Hippocampal formation (tissue), 2 donors: Measurements from ENCODE around the gene ACTR3.

Experiments used
- DNase-seq, 2 donors: peaks; one replicate each; lab custom pipeline; 2025; lab: John Stamatoyannopoulos, UW

Gene ACTR3

GRCh38 chr2:113965644-113966043, 75.8 kb downstream of the ACTR3 start:
- DNase-seq = no peak

DNA sequence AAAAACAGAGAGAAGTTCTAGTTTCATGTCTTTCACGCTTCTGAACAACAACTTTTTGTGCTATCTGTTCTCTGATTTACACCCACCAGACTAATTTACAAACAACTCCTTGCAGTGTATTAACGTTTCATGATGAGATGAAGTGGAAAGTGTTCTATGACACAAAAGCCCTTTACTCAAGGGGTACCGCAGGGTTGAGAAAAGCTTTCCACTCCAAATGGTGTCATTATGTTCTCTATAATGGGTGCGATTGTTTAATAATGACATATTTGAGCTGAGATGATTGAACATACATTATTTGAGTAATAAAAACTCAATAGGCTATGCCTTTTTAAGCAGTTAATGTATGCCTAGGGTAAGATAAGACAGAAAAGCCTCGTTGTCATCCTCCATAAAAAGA, 76.3 kb downstream of the ACTR3 start:
- DNase-seq = no peak

GRCh38 chr2:113966832-113967231, 76.9 kb downstream of the ACTR3 start:
- DNase-seq = no peak

- DNase-seq = no peak
These were observed 77.4 kb downstream of the ACTR3 start for GRCh38 chr2:113967272-113967671.

- DNase-seq = no peak
These were observed 82.9 kb downstream of the ACTR3 start for GRCh38 chr2:113972766-113973165.

- no peak for DNase-seq
These were observed 83.9 kb downstream of the ACTR3 start for GRCh38 chr2:113973810-113974209.

DNA sequence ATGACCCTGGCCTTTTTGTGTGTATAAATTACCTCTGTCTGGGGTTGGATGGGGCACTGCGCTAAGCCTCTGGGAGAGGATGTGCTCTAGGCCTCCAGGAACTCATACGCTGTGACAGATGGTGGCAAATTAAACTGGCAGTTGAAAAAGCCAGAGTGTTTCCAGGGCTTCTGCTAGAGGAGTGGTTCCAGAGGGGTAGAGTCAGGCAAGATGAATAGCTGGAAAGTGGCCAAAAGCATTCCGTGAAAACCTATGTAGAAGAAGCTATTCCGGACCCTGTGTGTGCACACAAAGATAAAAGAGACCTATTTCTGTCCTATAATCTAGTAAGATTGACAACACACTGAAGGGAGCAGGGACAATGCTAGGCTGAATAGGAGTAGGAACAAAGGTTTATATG, 84.8 kb downstream of the ACTR3 start:
- DNase-seq = no peak

DNA sequence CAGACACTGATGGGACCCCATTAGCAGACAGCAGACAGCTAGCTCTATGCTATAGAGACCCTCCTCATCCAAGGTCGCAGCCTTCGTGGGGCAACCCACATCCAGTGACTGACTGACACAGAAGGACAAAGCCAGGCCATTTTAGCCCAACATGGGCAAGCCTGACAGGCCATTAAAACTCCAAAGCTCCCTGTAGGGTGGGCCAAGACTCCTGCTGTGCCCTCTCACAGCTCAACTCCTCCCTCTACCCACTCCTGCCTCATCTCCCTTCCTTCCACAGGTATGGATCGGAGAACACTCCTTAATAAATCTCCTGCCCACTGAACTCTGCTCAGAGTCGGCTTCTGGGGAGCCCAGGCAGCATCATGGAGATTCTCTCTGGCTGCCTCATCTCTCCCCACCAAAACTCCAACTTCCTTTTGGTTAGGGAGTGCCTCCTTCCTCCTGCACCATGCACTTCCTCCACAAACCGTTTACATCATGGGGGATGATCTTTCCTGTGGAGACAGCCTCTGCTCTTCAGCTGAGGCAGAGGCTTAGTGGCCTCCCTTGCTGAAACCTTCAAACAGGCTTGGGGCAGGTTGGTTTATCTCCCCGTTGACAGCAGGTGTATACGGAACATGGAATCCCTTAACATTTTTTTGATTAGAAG, 86.5 kb downstream of the ACTR3 start:
- DNase-seq = no peak

DNA sequence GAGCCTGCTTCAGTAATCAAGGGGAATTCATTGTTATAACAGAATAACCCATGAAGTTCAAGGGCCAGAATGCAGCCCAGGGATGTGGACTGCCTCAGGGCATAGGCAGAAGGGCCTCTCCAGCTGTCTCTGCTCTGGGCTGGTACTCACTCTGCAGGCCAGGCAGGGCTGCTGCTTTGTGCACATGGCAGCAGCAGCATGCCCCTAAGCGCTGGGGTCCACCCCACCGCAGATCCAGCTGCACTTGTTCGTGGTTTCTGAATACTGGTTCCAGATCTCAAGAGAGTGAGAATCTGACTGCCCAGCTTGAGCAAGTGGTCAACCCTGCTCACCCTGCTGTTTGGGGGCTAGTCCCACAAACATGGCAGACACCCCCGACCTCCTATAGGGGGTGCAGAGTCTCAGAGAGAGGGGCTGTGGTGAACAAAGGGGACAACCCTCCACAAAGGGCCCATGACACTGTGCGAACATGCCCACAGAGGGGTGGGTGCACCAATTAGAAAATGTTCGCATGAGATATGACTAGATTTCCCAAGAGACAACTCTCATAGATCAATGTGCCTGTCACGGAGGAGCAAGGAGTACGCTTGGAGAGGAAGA, 87.3 kb downstream of the ACTR3 start:
- no peak for DNase-seq

- no peak for DNase-seq
These were observed 88.0 kb downstream of the ACTR3 start for GRCh38 chr2:113977660-113978523.

DNA sequence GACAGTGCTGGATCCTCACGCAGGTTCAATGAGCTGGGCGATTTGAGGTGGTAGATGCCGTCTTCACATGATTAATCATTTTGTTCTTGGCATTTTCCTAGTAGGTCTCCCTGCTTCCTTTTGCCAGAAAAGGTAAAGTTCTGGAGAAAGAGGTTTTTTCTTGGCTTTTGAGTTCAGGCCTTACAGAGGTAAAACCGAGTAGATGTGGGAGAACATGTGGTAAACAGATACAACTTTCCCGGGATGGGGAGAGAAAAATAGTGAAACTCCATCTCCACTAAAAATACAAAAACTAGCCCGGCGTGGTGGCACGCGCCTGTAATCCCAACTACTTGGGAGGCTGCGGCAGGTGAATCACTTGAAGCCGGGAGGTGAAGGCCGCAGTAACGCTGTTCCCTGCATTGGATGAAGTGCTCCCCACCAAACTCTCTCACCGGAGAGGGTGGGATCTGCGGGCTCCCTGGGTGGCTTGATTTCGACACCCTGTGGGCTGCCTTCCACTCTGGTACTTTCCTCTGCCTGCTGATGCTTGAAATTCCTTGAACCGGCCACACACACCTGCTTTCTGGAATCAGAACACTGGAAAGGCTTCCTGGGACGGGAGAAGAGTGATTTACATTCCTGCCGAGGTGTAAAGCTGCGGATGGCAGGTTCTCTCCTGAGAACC, 88.8 kb downstream of the ACTR3 start:
- no peak for DNase-seq

DNA sequence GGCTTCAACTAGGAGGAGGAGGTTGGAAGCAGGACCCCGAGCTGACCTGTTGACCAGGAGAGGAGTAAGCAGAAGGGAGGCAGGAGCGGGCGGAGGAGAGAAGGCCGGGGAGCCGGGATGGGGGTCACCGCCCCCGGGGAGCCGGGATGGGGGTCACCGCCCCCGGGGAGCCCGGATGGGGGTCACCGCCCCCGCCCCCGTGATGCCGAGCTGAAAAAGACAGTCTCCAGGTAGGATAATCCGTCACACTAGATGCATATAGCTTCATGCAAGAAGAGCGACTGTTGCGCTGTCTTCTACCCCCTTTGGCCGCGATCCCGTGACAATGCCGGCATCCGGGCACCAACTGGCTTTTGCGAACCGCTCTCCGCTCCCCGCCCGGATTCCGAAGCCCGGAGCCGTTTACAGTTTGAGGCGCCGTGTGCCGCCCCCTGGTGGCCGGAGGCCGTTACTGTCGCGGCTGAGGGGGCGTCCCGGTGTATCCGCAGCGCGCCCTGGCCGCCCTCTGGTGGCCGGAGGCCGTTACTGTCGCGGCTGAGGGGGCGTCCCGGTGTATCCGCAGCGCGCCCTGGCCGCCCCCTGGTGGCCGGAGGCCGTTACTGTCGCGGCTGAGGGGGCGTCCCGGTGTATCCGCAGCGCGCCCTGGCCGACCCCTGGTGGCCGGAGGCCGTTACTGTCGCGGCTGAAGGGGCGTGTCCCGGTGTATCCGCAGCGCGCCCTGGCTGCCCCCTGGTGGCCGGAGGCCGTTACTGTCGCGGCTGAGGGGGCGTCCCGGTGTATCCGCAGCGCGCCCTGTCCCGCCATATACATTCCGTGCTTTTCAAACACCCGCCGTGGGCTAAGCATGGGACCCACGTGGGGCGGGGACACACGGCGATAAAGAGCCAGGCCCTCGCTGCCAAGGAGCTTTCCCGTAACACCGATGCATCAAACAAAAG, 89.6 kb downstream of the ACTR3 start:
- no peak for DNase-seq

DNA sequence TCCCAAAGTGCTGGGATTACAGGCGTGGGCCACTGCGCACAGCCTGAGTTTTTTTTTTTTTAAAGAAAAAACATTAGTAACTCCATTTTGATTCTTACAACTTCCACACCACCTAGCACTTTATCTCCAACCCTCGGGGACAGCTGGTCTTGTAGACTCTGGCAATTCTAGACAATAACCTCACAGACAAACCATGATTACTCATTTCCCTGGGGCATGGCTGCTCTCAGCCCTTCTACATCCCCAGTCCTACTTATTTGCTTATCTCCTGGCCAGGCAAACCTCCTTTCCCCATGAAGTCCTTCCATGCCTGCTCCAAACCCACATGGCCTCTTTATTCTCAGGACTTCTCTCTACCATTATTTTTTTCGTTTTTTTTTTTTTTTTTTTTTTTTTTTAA, 91.1 kb downstream of the ACTR3 start:
- DNase-seq = no peak

GRCh38 chr2:113981404-113982134, 91.7 kb downstream of the ACTR3 start:
- no peak for DNase-seq

DNA sequence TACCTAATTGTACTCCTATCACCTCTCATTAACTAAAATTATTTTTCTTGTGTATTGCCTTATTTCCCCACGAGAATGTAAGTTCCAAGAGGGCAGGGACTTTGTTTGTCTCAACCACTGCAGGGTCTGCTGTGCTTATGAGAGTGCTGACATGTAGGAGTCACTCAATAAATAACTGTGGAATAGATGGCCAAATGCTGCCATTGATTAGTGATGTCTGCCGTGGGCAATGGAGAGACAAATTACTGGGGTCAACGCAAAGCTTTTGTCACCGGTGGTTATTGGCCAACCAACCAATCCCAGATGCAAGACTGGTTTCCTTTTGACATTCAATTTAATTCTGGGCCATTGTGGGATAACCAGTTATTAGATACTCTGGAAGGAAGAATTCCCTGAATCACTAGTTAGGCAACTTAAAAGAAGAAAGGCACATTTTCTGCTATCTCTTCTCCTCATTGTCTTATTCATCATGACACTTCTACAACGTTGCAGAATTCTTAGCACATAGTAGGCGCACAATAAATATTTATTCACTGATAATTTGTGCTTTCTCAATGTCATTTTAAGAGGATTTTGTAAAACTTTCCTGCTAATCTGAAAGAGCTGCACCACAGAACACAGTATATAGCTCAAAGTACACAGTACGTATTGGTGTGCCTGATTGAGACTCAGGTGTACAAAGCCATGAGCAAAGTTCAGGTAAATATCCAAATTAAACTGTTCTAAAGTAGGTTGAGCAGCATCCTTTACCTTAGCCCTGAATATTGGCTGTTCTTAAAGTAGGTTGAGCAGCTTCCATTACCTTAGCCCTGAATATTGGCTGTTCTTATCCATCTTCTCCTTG, 95.9 kb downstream of the ACTR3 start:
- DNase-seq = no peak

DNA sequence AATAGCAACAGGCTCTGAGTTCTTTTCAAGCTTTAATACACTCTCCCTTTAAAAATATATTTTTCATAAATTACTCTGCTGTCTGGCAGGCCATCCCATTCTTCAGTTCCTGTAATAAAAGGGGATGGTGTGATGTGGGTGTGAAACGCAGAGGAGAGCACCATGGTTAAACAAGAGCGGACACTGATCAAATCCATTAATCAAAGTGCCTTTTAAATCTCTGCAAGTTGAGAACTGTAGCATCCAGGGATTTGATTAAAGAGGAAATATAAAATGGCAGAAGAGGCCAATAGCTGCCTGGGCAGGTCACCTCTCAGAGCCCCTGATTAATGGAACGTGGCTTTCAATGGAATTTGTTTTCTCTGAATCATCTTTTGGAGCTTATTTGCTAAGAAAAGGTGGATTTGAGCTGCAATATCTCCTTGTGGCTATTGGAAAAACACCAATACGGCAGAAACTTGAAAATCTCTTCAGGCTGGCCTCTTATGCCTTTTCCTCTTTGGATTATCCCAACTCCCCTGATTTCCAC, 96.9 kb downstream of the ACTR3 start:
- no peak for DNase-seq

- no peak for DNase-seq
These were observed 102.2 kb downstream of the ACTR3 start for GRCh38 chr2:113992090-113992489.

GRCh38 chr2:113996671-113997594, 107.0 kb downstream of the ACTR3 start:
- DNase-seq = no peak
